Hepatic stellate cell (primary cell): ENCODE results near the gene RABGAP1.
"Not testable (repeated sequence)": the region's sequence is repeated elsewhere in the genome, so short reads cannot be mapped to it uniquely, and the experiment has no call there.

Experiments
- DNase-seq: peaks from one replicate; pipeline ENCODE4 v3.0.0; 2011; ENCODE audit warnings: low spot score

Gene RABGAP1

DNA sequence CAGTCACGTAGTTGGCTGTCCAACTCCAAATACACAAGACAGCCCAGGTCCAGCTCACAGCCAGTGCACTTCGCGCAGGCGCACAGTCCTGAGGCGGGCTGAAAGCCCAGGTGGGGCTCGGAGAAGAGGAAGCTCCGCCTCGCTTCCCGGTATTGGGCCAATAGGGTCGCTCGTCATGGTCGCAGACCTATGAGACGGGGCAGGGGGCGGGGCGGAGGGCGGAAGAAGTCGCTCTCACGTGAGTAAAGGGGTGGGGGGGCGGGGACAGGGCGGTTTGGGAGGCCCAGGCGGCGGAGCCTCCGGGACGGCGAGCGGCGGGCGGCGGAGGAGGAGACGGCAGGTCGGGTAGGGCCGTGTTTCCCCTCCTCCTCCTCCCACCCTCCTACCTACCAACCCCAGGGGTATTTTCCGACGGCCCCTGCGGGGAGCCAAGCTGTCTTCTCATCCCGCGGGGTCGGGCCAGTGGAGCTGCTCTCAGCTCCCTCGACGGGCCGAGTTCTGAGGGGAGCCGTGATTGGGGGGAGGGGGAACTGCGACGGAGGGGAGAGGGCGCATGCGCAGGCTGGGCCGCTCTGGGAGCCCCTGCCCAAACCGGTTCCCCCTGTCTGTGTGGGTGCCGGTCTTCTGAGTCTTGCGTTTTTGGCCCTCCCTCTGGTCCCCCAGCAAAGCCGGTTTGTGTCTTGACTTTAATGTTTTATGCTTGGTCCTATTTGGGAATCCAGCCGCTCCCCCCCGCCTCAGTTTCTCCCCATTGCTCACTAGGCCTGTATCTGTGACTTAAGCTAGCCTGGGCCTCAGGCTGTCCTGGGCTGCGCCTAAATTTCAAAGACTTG, at the start of gene RABGAP1:
Gene RABGAP1, plus strand, starts transcription at position 272 of the 833 bp plus-strand sequence. CDS start 16,040 bp downstream, outside the sequence.
- DNase-seq = peak; percentile 99

DNA sequence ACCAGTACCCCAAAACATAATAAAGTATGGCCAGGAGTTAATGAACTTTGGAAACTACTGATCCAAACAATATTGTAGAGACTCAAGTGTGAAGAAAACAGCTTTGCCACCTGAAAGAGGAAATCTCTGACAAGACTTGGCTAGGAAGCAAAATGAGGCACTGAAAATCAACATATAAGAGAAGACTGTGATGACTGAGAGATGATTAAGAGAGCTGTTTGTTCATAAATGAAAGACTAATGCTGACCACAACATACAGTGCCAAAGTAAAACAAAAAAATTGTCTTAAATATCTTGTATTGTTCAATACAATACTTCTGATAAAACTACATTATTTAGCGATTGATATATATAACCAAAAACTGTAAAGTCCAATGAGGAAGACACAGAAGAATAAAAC, 42.9 kb upstream of the RABGAP1 start:
- no peak for DNase-seq

DNA sequence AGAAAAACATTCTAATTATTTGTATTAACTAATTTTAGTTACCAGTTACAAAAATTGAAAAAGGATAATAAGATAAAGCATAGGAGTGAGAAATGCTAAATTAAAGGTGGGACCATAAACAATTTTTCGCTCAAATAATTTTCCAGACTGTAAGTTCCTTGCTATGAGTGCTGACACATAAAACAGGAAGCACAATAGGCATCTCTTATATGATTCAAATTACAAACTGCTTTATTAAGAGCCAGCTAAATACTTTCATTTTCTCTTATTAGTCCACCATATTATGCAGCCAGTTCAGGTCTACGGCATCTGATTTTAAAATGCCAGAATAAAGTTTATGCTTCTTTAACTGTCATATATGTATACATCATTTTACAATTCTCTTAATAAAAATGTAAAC, 40.0 kb upstream of the RABGAP1 start:
- peak; percentile 16 for DNase-seq

DNA sequence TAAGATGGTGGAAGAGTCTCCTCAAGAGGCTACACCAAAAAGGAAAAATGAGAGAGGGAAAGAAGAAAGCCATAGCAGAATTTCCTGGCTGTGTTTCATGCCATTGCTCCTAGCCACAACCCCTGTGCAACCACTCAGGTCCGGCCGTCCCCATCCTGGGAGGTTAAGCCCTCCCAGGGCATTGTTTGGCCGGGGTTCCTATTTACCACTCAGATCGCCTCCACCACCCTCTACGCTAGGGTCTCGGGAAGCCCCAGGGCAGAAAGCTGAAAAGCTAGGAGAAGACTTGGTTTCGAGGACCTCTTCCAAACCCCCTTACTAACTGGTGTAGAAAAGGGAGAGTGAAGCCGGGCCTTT, 36.4 kb upstream of the RABGAP1 start:
- DNase-seq = peak; percentile 40

DNA sequence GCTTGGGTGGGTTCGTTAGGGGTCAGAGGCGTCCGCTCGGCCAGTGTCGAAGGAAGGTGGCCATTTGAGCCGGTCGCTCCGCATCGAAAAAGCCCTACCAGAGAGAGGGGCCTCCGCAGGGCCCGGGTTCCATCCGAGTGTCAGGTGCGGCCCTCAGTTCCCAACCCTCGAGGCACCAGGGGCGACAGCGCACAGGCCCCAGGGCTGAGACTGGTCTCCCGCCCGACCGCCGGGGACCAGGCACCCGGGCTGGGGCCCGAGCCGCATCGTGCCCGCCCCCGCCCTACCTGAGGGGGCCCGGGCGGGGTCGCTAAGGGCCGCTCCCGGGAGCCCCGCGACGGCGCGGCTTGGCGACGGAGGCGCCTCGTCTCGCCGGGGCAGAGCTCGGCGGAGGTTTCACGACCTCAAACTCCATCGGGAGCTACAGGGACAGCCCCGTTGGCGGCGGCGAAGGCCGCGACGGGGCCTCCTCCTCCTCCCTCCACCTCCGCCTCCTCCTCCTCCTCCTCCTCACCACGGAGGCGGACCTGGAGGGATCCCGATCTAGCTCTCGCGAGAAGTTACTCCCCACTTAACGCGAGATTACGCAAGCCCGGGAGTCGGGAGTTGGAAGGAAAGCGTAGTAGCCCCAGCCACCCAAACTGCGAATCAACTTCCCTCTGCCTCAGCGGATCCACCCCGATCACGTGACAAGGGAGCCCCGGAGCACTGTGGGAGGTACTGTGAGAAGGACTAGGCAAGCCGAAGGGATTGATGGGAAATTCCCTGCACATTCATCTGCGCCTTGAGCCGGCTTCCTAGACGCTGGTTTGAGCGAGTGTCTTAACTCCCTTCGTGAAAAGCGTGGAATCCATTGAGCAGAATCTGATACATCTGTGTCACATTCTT, 35.8 kb upstream of the RABGAP1 start, which contains the start of gene RC3H2:
Gene RC3H2, minus strand, starts transcription at position 537 of the 888 bp plus-strand sequence. CDS start 7,850 bp downstream, outside the sequence.
- DNase-seq = peak; percentile 92

DNA sequence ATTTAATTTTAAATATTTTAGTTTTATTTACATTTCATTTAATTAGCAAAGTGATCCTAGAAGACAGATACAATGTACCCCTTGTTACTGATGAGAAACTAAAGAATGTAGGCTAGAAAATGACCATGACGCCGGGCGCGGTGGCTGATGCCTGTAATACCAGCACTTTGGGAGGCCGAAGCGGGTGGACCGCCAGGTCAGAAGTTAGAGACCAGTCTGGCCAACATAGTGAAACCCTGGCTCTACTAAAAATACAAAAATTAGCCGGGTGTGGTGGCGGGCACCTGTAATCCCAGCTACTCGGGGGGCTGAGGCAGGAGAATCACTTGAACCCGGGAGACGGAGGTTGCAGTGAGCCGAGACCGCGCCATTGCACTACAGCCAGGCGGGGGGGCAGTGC, 34.7 kb upstream of the RABGAP1 start:
- DNase-seq = not testable (repeated sequence)

DNA sequence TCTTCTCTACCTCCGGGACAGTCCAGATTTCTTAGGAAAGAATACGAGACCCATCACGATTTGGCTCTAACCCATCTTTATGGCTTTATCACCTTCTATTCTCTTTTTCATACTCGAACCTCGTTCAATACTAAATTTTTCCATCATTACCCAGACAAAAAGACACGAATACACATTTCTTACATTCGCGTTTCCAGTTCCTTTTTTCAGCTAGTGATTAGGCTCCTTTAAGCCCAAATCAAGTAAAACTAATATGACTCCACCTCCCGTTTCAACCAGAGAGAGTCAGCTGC, 28.2 kb upstream of the RABGAP1 start:
- DNase-seq = no peak

DNA sequence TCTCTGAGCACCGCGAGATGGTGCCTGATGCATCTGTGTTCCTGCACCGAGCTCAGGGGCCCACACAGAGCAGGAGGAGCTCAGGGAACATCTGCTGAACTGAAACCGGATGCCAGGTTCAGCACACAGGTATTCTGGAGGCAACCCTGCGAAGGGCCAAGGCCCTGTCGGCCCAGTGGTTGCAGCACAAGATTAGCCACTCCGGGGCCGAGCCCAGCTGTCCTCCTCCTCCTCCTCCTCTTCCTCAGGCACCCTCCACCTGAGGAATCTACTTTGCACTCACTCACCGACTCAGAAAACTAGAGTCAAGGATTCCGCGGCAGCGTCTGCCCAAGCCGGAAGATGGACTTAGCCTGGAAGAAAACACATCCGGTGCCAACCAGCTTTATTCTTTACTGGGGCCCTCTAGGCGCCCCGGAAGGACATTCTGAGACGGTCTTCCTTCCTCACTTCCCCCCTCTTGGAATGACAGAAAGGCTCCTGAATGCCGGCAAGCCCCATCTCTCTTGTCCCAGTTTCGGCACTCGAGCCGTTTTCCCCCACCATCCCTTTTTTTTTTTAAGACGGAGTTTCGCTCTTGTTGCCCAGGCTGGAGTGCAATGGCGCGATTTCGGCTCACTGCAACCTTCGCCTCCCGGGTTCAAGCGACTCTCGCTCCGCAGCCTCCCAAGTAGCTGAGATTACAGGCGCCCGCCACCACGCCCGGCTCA, 27.7 kb upstream of the RABGAP1 start, which contains the start of gene ZBTB6:
Gene ZBTB6, minus strand, starts transcription at position 360 of the 710 bp plus-strand sequence. CDS start 1,251 bp downstream, outside the sequence.
- peak; percentile 75 for DNase-seq

DNA sequence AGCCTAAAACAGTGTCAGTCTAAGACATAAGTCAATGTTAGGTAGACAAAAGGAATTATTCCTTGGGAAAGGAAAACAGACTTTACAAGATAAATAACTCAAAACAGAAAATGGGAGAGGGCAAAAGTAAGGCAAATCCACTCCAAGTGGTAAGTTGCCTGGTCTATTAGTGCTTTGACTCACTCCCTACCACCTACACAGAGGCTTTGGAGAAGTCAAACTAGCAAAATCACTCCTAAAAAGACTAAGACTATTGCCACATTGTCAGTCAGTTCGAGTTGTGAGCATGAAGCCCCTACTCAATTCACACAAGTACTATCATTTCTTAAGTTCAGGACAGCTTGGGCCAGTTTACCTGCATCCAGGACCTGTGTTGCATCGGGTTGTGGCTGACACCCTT, 22.5 kb upstream of the RABGAP1 start:
- no peak for DNase-seq

DNA sequence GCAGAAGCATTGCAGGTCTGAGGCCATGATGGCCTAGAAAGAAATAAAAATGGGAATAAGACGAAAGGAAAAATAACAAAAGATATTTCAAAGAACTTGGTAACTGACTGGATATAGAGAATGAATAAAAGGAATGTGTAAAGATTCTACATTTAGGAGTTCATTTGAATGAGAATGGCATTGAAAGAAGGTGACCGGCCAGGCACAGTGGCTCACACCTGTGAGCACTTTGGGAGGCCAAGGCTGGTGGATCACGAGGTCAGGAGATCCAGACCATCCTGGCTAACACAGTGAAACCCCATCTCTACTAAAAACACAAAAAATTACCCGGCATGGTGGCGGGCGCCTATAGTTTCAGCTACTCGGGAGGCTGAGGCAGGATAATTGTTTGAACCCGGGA, 18.1 kb upstream of the RABGAP1 start:
- DNase-seq = no peak

DNA sequence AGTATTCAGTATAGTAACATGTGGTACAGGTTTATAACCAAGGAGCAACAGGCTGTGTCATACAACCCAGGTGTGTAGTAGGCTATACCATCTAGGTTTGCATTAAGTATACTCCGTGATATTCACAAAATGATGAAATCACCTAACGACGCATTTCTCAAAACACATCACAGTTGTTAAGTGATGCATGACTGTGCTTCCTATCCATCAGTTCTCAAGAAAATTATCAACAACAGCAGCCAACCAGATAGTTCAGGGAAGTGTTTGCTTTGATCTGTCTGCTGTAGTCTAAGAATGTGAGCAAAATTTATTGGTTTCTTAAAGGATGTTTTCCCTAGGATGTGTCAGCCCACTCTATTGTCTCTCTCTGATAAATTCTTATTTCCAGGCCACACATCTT, 16.9 kb upstream of the RABGAP1 start:
- no peak for DNase-seq

DNA sequence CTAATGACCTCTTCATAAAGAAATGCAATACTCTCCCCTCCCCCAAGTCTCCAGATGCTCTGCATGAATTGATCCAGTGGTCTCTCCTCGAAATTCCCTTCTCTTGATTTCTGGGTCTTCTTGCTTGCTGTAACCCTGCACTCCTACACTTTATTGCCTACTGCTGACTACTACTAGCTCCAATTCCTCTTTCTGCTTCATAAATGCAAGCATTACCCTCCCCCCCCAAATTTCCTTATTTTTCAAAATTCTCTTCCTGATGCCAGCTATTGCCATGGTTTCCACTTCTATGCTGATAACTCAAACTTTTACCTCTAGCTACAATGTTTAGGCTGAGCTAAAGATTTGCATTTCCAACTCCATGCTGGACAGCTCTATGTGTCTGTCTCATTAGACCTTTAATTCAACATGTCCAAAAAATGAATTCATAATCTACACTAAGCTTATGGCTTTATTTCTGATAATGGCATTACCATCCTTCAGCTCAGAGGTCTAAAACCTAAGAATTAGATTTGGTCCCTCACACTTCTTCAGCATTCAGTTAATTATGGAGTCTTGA, 10.9 kb upstream of the RABGAP1 start:
- DNase-seq = no peak

DNA sequence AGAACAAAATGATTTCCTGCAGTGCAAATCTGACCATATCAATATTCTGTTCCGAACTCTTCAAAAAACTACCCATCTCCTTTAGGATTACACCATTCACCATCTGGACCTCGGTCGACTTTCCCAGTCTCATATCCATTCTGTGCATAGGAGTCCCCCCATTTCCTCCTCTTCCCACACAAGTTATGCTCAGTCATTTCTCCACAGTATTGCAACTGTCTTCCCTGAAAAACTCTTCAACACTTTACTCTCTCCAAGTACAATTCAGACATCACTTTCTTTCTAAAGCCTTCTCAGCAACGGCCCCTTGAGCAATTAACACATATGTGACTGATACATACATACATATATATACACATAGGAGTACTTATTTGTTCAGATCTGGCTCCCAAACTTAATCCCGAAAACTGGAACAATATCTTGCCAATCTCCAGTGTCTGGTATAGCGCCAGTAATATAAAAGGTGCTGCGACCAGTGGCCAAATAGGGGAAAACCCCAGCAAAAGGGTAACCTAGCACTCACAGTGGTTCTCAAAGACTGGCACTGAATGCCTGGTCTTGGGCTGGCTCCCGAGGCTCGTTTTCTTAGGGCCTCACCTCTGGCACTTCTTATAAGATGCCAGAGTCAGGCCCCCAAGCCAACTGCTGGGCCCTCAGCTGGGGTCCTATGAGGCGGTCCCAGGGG, 10.1 kb upstream of the RABGAP1 start:
- DNase-seq = no peak

DNA sequence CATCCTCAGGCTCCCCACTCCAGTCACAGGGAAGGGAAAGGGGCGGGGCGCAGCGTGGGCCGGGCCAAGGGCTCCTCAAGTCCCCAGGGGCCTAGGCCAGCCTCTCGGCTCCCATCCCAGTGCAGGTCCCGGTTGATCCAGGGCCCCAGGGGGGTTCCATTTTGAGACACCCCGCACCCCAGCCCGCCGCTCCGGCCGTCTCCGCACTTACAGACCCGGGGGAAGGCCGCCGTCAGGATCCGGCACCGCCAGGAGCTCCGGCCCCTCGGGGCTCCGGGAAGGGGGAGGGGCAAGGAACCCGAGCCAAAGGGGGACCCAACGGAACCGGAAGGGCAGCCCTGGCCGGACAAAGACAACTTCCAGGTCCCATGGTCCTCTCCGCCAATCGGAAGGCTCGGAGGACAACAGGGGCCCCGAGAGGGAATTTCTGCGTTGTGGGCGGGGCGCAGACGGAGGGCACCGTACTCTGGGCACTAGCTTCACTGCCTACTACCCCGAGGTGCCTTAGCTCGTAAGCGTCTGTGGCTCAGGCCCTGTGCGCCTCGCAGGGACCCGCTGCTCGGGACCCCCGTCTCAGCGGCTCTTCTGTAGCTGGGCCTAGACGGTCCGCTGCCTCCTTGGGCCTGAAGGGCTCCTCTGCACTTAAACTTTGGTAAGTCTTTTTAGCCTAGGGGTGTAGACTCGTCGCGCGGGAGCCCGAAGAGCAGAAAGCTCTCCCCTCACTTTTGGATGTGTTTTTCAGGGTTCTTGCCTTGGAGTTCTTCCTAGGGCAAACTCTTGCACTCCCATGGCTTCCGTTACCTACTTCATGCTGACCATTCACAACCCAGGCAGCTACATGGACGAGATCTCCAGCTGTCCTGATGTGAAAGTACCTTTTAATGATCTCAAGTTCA, 9.3 kb upstream of the RABGAP1 start, which contains the start of gene ZBTB26:
Gene ZBTB26, minus strand, starts transcription at position 287 of the 896 bp plus-strand sequence. CDS start 11,578 bp downstream, outside the sequence.
- DNase-seq = peak; percentile 99

DNA sequence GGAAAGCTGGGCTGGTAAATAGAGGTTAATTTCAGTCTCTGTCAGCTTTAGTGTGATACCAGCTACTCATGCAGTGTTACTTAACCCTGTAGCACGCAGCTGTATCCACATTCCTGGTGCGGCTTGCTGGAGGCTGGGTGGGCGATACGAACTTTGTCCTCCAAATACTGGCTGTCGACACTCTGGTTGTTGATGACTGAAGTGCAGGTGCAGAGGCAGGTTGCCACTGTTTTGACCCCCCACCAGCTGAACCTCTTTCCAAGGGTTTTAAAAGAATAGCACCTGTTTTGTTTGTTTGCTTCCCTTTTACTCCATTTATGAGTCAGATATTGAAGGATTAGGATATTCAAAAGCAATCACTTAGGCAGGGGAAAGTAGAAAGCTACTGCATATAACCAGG, 4.4 kb upstream of the RABGAP1 start:
- no peak for DNase-seq

DNA sequence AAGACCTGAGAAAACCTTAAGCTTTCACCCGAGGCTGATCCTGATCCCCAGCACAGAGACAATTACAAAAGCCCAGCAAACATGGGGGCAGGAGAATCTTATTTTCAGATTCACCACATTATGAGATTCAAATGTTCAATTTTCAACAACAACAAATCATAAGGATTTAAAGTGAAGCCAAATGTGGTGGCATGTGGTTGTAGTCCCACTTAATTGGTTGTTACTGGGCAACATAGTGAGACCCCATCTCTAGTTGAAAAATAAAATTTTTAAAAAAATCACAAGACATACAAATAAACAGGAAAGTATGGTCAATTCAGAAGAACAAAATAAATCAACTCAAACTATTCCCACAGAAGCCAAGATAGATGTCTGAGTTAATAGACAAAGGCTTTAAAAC, 3.9 kb upstream of the RABGAP1 start:
- DNase-seq = no peak

DNA sequence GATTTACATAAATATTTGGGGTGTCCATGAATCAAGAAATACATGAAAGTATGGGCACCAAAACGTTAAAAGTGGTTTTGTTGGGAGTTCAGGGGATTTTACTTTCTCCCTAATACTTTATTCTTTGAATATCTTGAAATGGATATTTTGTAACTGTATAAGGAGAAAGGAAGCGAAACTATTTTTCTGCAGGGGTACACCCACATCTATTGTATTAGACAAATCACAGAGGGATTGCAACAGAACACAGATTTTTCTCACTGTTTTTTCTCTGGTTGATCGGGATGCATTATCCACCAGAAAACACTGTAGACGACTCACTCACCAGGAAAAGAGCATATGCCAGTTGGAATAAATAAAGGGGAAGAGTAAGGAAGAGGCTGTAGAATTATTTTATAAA, 1.2 kb upstream of the RABGAP1 start:
- DNase-seq = no peak

DNA sequence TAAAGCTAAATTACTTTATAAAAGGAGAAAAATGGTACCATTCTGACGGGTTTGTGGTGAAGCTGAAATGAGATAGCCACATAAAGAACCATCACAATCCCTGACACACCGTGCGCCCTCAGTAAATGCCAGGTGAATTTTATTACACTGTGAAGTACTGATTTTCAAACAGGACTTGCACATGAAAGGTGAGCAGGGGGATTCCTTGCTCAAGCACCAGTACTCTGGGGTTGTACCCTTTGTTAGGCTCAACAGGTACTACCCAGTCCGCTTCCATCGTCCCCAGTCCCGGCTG, 419 bp upstream of the RABGAP1 start:
- no peak for DNase-seq

DNA sequence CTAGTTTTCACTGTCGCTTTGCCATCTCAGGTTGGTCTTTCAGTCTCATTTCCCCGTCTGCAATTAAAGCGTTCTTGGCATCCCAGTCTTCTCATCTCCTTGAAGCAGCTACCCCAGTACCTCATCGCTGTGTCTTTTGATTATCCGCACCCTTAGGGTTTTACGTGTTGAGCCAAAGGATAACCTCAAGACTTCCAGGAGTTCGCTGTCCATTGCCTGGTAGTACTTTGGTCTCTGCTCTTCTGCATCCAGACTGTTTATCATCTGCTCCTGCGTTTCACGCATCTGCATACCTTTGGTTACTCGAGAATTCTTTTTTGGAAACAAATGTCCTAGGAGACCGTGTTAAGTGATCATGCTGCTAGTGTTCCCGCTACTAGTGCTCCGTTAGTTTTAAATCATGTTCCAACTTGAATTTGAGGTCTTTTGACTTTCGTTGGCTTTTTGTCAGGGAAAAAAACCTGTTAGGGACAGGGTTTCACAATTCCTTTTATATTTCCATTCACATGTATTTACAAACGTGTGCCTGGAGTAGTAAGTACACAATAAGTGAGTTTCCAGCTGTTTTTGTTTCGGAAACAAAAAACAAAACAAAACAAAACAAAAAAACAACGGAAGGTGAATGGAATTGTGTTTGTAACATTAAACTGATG, 888 bp downstream of the RABGAP1 start:
- peak; percentile 52 for DNase-seq
